BE2C (cell line): ENCODE results near the gene UBALD2.
"Not testable (repeated sequence)": the region's sequence is repeated elsewhere in the genome, so short reads cannot be mapped to it uniquely, and the experiment has no call there.

Experiments used
- DNase-seq: peaks from one replicate; pipeline ENCODE4 v3.0.0-alpha.2; 2020
- H3K27me3 ChIP-seq: fragments of 250-450 bp; sonication (Bioruptor Pico); 2 replicates; pipeline ENCODE4 v1.5.1; 2020; ENCODE audit warnings: mild to moderate bottlenecking
- H3K36me3 ChIP-seq: fragments of 250-450 bp; sonication (Bioruptor Pico); 2 replicates; pipeline ENCODE4 v1.5.1; 2020; ENCODE audit warnings: mild to moderate bottlenecking
- H3K4me1 ChIP-seq: fragments of 250-450 bp; sonication (Bioruptor Pico); 2 replicates; pipeline ENCODE4 v1.5.1; 2020
- H3K4me3 ChIP-seq: 2 replicates; pipeline ENCODE4 v1.5.1; 2011; ENCODE audit warnings: low read depth, low read length
- H3K9me3 ChIP-seq: fragments of 250-450 bp; sonication (Bioruptor Pico); 2 replicates; pipeline ENCODE4 v1.5.1; 2020
- CTCF ChIP-seq: IDR thresholded peaks from 2 replicates; pipeline ENCODE4 v1.5.1; 2012; ENCODE audit warnings: mild to moderate bottlenecking, low read depth, low read length

Gene UBALD2

GRCh38 chr17:76304226-76305134 is 39.3 kb downstream of the UBALD2 start:
- Histone ChIP-seq H3K9me3 (no peaks in the 10 kb centered on the region), H3K4me1 (no peaks in the 10 kb centered on the region), H3K27me3 (no peaks in the 10 kb centered on the region), H3K4me3 (no peak overlapping the region), H3K36me3 (no peaks in the 10 kb centered on the region; the same call in 1 of the 2 replicates)
- no peak for TF ChIP-seq CTCF
- DNase-seq: no peak

- not testable (repeated sequence) for H3K4me3 ChIP-seq, H3K27me3 ChIP-seq, H3K36me3 ChIP-seq, H3K9me3 ChIP-seq, H3K4me1 ChIP-seq, DNase-seq
Measured at GRCh38 chr17:76305135-76305454, 39.9 kb downstream of the UBALD2 start.

GRCh38 chr17:76307299-76307965 is 42.3 kb downstream of the UBALD2 start:
- peaks cover 9% of the 10 kb centered on the region for H3K36me3 ChIP-seq

GRCh38 chr17:76307966-76308338 is 42.8 kb downstream of the UBALD2 start, which contains the start of gene QRICH2:
QRICH2 (minus strand) TSS chr17:76308276; CDS start chr17:76307998, 278 bp downstream.
- H3K27me3 ChIP-seq: no peaks in the 10 kb centered on the region
- H3K4me1 ChIP-seq: no peaks in the 10 kb centered on the region
- TF ChIP-seq CTCF: no peak
- H3K4me3 ChIP-seq: no peak within 1 kb of the TSS
- H3K9me3 ChIP-seq: no peaks in the 10 kb centered on the region
- no peak for DNase-seq
- peaks cover 9% of the 10 kb centered on the region for H3K36me3 ChIP-seq

More at GRCh38 chr17:76307299-76307965, 42.3 kb downstream of the UBALD2 start:
- H3K9me3 ChIP-seq: no peaks in the 10 kb centered on the region
- no peaks in the 10 kb centered on the region for H3K4me1 ChIP-seq
- TF ChIP-seq CTCF: no peak
- H3K4me3 ChIP-seq: no peak overlapping the region
- no peak for DNase-seq
- H3K27me3 ChIP-seq: no peaks in the 10 kb centered on the region

GRCh38 chr17:76309461-76309860 is 44.3 kb downstream of the UBALD2 start:
- no peak for TF ChIP-seq CTCF
- H3K9me3 ChIP-seq: no peaks in the 10 kb centered on the region
- H3K27me3 ChIP-seq: no peaks in the 10 kb centered on the region
- no peak overlapping the region for H3K4me3 ChIP-seq
- H3K36me3 ChIP-seq: peaks cover 17% of the 10 kb centered on the region
- no peak for DNase-seq
- H3K4me1 ChIP-seq: no peaks in the 10 kb centered on the region

GRCh38 chr17:76312735-76313134 is 47.6 kb downstream of the UBALD2 start:
- H3K36me3 ChIP-seq: peaks cover 21% of the 10 kb centered on the region
- no peak for DNase-seq
- TF ChIP-seq CTCF: no peak

More at GRCh38 chr17:76312735-76313134, 47.6 kb downstream of the UBALD2 start:
- Histone ChIP-seq H3K4me3 (no peak overlapping the region), H3K9me3 (no peaks in the 10 kb centered on the region), H3K27me3 (no peaks in the 10 kb centered on the region), H3K4me1 (no peaks in the 10 kb centered on the region)
